SK-N-SH (cell line): ENCODE results near the gene ARFRP1. TPM values are rescaled to one million over a fixed set of nuclear protein-coding genes. Genes with fewer than 3 reads are reported as not detected.

ENCODE experiments used
- CTCF ChIA-PET: fragments of 300-600, 350-600 bp; formaldehyde crosslinking; extraction: SDS; loops from one replicate; lab custom pipeline; 2021; lab: Yijun Ruan, JAX
- POLR2A ChIA-PET: fragments of 350-600 bp; sonication (Branson Sonifier 250); formaldehyde crosslinking; extraction: SDS; loops from one replicate; lab custom pipeline; 2020; ENCODE audit warnings: antibody characterized with exemption, inconsistent platforms; lab: Yijun Ruan, JAX
- DNase-seq: peaks from one replicate; pipeline ENCODE4 v3.0.0; 2012
- H2AFZ ChIP-seq: fragments of 200-600 bp; sonication (generic); 2 replicates; pipeline ENCODE4 v1.8.1; 2016; ENCODE audit warnings: antibody characterized with exemption, mild to moderate bottlenecking, low read depth
- H3F3A ChIP-seq: fragments of 200-600 bp; sonication (generic); replicated peaks from 2 replicates; pipeline ENCODE3; 2016; ENCODE audit warnings: antibody characterized with exemption, mild to moderate bottlenecking; ENCODE audit not compliant: insufficient read depth
- H3K27ac ChIP-seq, 2 experiments: fragments of 200-500 bp in 1 of 2; fragments of 200-600 bp in 1 of 2; sonication (Bioruptor generic) in 1 of 2; sonication (generic), shearing (Covaris generic) in 1 of 2; 2 replicates each; pipeline versions ENCODE4 v1.5.1 to v1.6.1; 2014 to 2016; ENCODE audit warnings: low read depth in 2 of 2, inconsistent platforms in 1 of 2, low read length in 1 of 2, mild to moderate bottlenecking in 1 of 2, mixed read lengths in 1 of 2
- H3K27me3 ChIP-seq: fragments of 200-600 bp; sonication (generic), shearing (Covaris generic); 2 replicates; pipeline ENCODE4 v1.6.1; 2016; ENCODE audit warnings: mixed run types; ENCODE audit not compliant: insufficient read depth
- H3K36me3 ChIP-seq, 2 experiments: fragments of 200-500 bp in 1 of 2; fragments of 200-600 bp in 1 of 2; sonication (Bioruptor generic) in 1 of 2; sonication (generic) in 1 of 2; replicated peaks in 1 of 2; 2 replicates each; pipeline versions ENCODE3 to v1.5.1; 2014 to 2016; ENCODE audit warnings: low read length in 1 of 2, mild to moderate bottlenecking in 1 of 2; ENCODE audit not compliant: insufficient read depth in 2 of 2, control insufficient read depth in 1 of 2
- H3K4me1 ChIP-seq, 2 experiments: fragments of 200-500 bp in 1 of 2; fragments of 200-600 bp in 1 of 2; sonication (Bioruptor generic) in 1 of 2; sonication (generic), shearing (Covaris generic) in 1 of 2; 2 replicates each; pipeline versions ENCODE4 v1.5.1 to v1.6.1; 2014 to 2016; ENCODE audit warnings: low read depth in 1 of 2, low read length in 1 of 2, mixed run types in 1 of 2; ENCODE audit not compliant: insufficient read depth in 2 of 2, control insufficient read depth in 1 of 2
- H3K4me2 ChIP-seq: fragments of 200-600 bp; sonication (generic), shearing (Covaris generic); 2 replicates; pipeline ENCODE4 v1.6.1; 2017; ENCODE audit warnings: mixed run types
- H3K4me3 ChIP-seq, 2 experiments: fragments of 200-500 bp in 1 of 2; fragments of 200-600 bp in 1 of 2; sonication (Bioruptor generic) in 1 of 2; sonication (generic), shearing (Covaris generic) in 1 of 2; 2 replicates each; pipeline versions ENCODE4 v1.5.1 to v1.8.1; 2014 to 2016; ENCODE audit warnings: low read depth in 2 of 2, inconsistent platforms in 1 of 2, low read length in 1 of 2, mild to moderate bottlenecking in 1 of 2, mixed read lengths in 1 of 2, moderate library complexity in 1 of 2
- H3K79me2 ChIP-seq: fragments of 200-600 bp; sonication (generic); 2 replicates; pipeline ENCODE4 v1.8.1; 2017; ENCODE audit warnings: mild to moderate bottlenecking; ENCODE audit not compliant: insufficient read depth
- H3K9ac ChIP-seq: fragments of 200-600 bp; sonication (generic); 2 replicates; pipeline ENCODE4 v1.6.1; 2017; ENCODE audit warnings: mixed run types
- H3K9me2 ChIP-seq: fragments of 200-600 bp; sonication (generic); 2 replicates; pipeline ENCODE4 v1.6.1; 2017; ENCODE audit warnings: mixed run types
- H3K9me3 ChIP-seq: fragments of 200-600 bp; sonication (generic); 2 replicates; pipeline ENCODE4 v1.6.1; 2017; ENCODE audit warnings: mixed run types, mild to moderate bottlenecking, moderate library complexity
- H4K20me1 ChIP-seq: fragments of 200-600 bp; sonication (generic); 2 replicates; pipeline ENCODE4 v1.6.1; 2017; ENCODE audit warnings: mild to moderate bottlenecking, mixed run types; ENCODE audit not compliant: insufficient read depth
- CTCF ChIP-seq: fragments of 200-600 bp; sonication (generic); IDR thresholded peaks from 2 replicates; pipeline ENCODE4 v1.6.1; 2017; ENCODE audit warnings: antibody characterized with exemption, mild to moderate bottlenecking, moderate library complexity
- EP300 ChIP-seq, 2 experiments: IDR thresholded peaks; 2 replicates each; pipeline versions ENCODE4 v1.4.0 to v1.6.1; 2012; ENCODE audit warnings: borderline replicate concordance in 1 of 2, low read depth in 1 of 2, low read length in 1 of 2
- EZH2phosphoT487 ChIP-seq: fragments of 200-600 bp; sonication (generic); IDR thresholded peaks from 2 replicates; pipeline ENCODE4 v1.6.1; 2017; ENCODE audit warnings: low read depth, mixed run types, mild to moderate bottlenecking, antibody characterized with exemption, moderate library complexity, borderline replicate concordance
- FOSL2 ChIP-seq: IDR thresholded peaks from 2 replicates; pipeline ENCODE4 v1.4.0; 2012; ENCODE audit warnings: low read depth, mild to moderate bottlenecking, moderate library complexity, borderline replicate concordance
- GABPA ChIP-seq: IDR thresholded peaks from 2 replicates; pipeline ENCODE4 v1.4.0; 2012; ENCODE audit warnings: low read depth, mild to moderate bottlenecking
- GATA2 ChIP-seq: sonication (generic); formaldehyde crosslinking; IDR thresholded peaks from 2 replicates; pipeline ENCODE4 v1.5.0; 2020; ENCODE audit warnings: mild to moderate bottlenecking, missing genetic modification reagents
- IRF3 ChIP-seq: fragments of 150-350 bp; IDR thresholded peaks from 2 replicates; pipeline ENCODE4 v1.6.1; 2016; ENCODE audit warnings: mild to moderate bottlenecking, low read depth, low read length
- MXI1 ChIP-seq: IDR thresholded peaks from 2 replicates; pipeline ENCODE4 v1.6.1; 2012; ENCODE audit warnings: mild to moderate bottlenecking, low read depth, low read length, improper control_type of control experiment
- NFIC ChIP-seq: IDR thresholded peaks from 2 replicates; pipeline ENCODE4 v1.4.0; 2012; ENCODE audit warnings: borderline replicate concordance
- POLR2AphosphoS5 ChIP-seq: IDR thresholded peaks from 2 replicates; pipeline ENCODE4 v1.6.1; 2012; ENCODE audit warnings: low read depth, low read length
- RCOR1 ChIP-seq: fragments of 150-350 bp; IDR thresholded peaks from 2 replicates; pipeline ENCODE4 v1.6.1; 2017; ENCODE audit warnings: antibody characterized with exemption, low read length
- RFX5 ChIP-seq: IDR thresholded peaks from 2 replicates; pipeline ENCODE4 v1.6.1; 2012; ENCODE audit warnings: mild to moderate bottlenecking, improper control_type of control experiment, low read length
- SIN3A ChIP-seq: IDR thresholded peaks from 2 replicates; pipeline ENCODE4 v1.6.1; 2012; ENCODE audit warnings: low read depth, mild to moderate bottlenecking, low read length, moderate library complexity, borderline replicate concordance
- TAF1 ChIP-seq: IDR thresholded peaks from 2 replicates; pipeline ENCODE4 v1.6.1; 2012; ENCODE audit warnings: low read depth, mild to moderate bottlenecking, low read length, moderate library complexity, borderline replicate concordance
- TCF12 ChIP-seq: IDR thresholded peaks from 2 replicates; pipeline ENCODE4 v1.4.0; 2012
- TEAD4 ChIP-seq: IDR thresholded peaks from 2 replicates; pipeline ENCODE4 v1.4.0; 2012; ENCODE audit warnings: mild to moderate bottlenecking, borderline replicate concordance; ENCODE audit not compliant: insufficient read depth
- WGBS: methylation state at CpG from one replicate; pipeline ENCODE4 v1.1.6; 2017; ENCODE audit warnings: low lambda C conversion rate; 5-methylcytosine and 5-hydroxymethylcytosine counted together
- polyA plus RNA-seq, 3 experiments: library from polyadenylated mRNA; depleted of rRNA; stranded (reverse); fragments of >200 nt; gene quantifications; 2 replicates each; pipeline ENCODE4 v1.2.3, GENCODE V29; 2012
- TF ChIP-seq, protein P1 (sequence below): IDR thresholded peaks from 2 replicates; pipeline ENCODE4 v1.4.0; 2012; ENCODE audit warnings: low read depth, borderline replicate concordance
- TF ChIP-seq, protein P2 (sequence below): IDR thresholded peaks from 2 replicates; pipeline ENCODE4 v1.4.0; 2012; ENCODE audit warnings: low read depth

Gene ARFRP1
- polyA plus RNA-seq, 1 of the 3 experiments (the other 2 are of a cell fraction): 72.8 TPM

GRCh38 chr20:63664861-63665594 is 42.7 kb downstream of the ARFRP1 start:
- Histone ChIP-seq H3K36me3 (peaks cover 0 to 65% of the 10 kb centered on the region in 2 experiments), H3K27ac (no peak overlapping the region), H2AFZ (no peak overlapping the region), H3K4me3 (no peak overlapping the region), H3K9me2 (no peaks in the 10 kb centered on the region), H4K20me1 (no peaks in the 10 kb centered on the region), H3K9ac (no peak overlapping the region), H3K4me2 (no peak overlapping the region), H3K27me3 (no peaks in the 10 kb centered on the region), H3K4me1 (no peaks in the 10 kb centered on the region), H3K9me3 (no peaks in the 10 kb centered on the region), H3F3A (no peaks in the 10 kb centered on the region), H3K79me2 (peaks cover 16% of the 10 kb centered on the region; the same call in 1 of the 2 replicates)
- CTCF ChIA-PET: no interaction called here
- POLR2A ChIA-PET: no interaction called here
- no peak for TF ChIP-seq RCOR1
- TF ChIP-seq, protein P1, sequence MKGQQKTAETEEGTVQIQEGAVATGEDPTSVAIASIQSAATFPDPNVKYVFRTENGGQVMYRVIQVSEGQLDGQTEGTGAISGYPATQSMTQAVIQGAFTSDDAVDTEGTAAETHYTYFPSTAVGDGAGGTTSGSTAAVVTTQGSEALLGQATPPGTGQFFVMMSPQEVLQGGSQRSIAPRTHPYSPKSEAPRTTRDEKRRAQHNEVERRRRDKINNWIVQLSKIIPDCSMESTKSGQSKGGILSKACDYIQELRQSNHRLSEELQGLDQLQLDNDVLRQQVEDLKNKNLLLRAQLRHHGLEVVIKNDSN: no peak
- no peak for TF ChIP-seq GABPA
- TF ChIP-seq POLR2AphosphoS5: no peak
- TF ChIP-seq TEAD4: no peak
- TF ChIP-seq SIN3A: no peak
- no peak for TF ChIP-seq IRF3
- TF ChIP-seq GATA2 (CRISPR knock-in tag): no peak
- TF ChIP-seq NFIC: no peak
- no peak for TF ChIP-seq TAF1
- TF ChIP-seq CTCF: no peak
- no peak for TF ChIP-seq MXI1
- WGBS: 84% methylated on average over 13 of the region's 18 CpGs
- peak; percentile 55 for DNase-seq

DNA sequence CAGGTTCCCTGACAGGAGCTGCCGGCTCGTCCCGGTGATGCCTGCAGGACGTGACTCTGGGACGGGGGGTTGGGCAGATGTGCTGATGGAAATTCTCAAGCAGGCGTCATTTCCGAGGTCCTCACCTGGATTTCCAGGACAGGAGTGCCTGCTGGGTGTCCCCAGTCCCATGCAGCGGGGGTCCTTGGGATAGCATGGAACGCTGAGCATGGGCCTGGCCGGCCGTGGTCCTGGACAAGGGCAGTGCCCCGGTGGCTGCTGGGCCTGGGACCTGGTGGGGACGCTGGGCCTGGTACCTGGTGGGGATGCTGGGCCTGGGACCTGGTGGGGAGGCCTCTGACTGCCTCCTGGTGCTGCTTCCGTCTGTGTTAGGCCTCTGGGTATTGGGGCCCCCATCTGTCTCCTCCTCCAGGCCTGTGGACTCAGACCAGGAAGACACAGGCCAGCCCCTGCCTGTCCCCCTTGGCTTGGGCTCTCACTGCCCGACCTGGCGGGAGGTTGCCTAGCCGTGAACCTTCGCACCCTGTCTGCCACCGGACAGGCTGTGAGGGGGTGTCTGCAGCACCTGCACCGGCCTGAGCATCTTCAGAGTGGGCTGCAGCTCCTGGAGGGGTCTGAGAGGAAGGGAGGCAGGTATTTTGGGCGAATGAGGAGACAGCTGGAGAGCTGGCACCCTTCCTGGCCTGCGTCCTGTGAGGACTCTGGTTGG is 43.5 kb downstream of the ARFRP1 start:
- no peak for DNase-seq
- Histone ChIP-seq H3K4me3 (no peak overlapping the region), H3K27ac (no peak overlapping the region), H4K20me1 (no peaks in the 10 kb centered on the region), H3K36me3 (peaks cover 0 to 65% of the 10 kb centered on the region in 2 experiments), H3F3A (no peaks in the 10 kb centered on the region), H2AFZ (no peak overlapping the region), H3K9ac (no peak overlapping the region), H3K9me3 (no peaks in the 10 kb centered on the region), H3K4me2 (no peak overlapping the region), H3K79me2 (peaks cover 22% of the 10 kb centered on the region), H3K9me2 (no peaks in the 10 kb centered on the region), H3K27me3 (no peaks in the 10 kb centered on the region), H3K4me1 (peaks cover 4 to 5% of the 10 kb centered on the region in 2 experiments; a peak in 2 of 4 replicates)
- 89% methylated on average over 11 of the region's 22 CpGs for WGBS
- POLR2A ChIA-PET: no interaction called here
- CTCF ChIA-PET: no interaction called here
- TF ChIP-seq RFX5: no peak
- no peak for TF ChIP-seq EZH2phosphoT487
- no peak for TF ChIP-seq EP300 (IDR thresholded peaks at IDR 0.05; ENCODE audit: borderline replicate concordance in 1 of 2, low read depth in 1 of 2, low read length in 1 of 2)
- TF ChIP-seq, protein P2, sequence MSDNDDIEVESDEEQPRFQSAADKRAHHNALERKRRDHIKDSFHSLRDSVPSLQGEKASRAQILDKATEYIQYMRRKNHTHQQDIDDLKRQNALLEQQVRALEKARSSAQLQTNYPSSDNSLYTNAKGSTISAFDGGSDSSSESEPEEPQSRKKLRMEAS: no peak
- no peak for TF ChIP-seq CTCF
- no peak for TF ChIP-seq IRF3
- TF ChIP-seq TCF12: no peak
- no peak for TF ChIP-seq MXI1
- TF ChIP-seq TEAD4: no peak
- no peak for TF ChIP-seq RCOR1
- TF ChIP-seq FOSL2: no peak
